Esophagus (tissue), 2 donors: ENCODE results near the gene COG2. TPM values are rescaled to one million over a fixed set of nuclear protein-coding genes. Genes with fewer than 3 reads are reported as not detected.
"Not testable (repeated sequence)": the region's sequence is repeated elsewhere in the genome, so short reads cannot be mapped to it uniquely, and the experiment has no call there.

ENCODE experiments used
- H3K27ac ChIP-seq, 2 donors: one replicate each; pipeline ENCODE4 v1.5.1; 2013; ENCODE audit warnings: low read depth in 2 of 2, mild to moderate bottlenecking in 2 of 2, inconsistent platforms in 1 of 2, low read length in 1 of 2, moderate library complexity in 1 of 2
- H3K27me3 ChIP-seq, 2 donors: one replicate each; pipeline ENCODE4 v1.6.1; 2013; ENCODE audit warnings: low read length in 2 of 2, control low read depth in 1 of 2, mild to moderate bottlenecking in 1 of 2; ENCODE audit not compliant: insufficient read depth in 2 of 2, control insufficient read depth in 1 of 2
- H3K36me3 ChIP-seq, 2 donors: one replicate each; pipeline ENCODE4 v1.6.1; 2013; ENCODE audit warnings: low read length in 1 of 2; ENCODE audit not compliant: control insufficient read depth in 2 of 2, insufficient read depth in 2 of 2
- H3K4me1 ChIP-seq, 2 donors: one replicate each; pipeline ENCODE4 v1.6.1; 2013; ENCODE audit warnings: low read length in 1 of 2; ENCODE audit not compliant: control insufficient read depth in 2 of 2, insufficient read depth in 2 of 2
- H3K4me3 ChIP-seq, 2 donors: one replicate each; pipeline ENCODE4 v1.5.1; 2013; ENCODE audit warnings: low read length in 2 of 2, mild to moderate bottlenecking in 2 of 2, low read depth in 1 of 2, moderate library complexity in 1 of 2
- H3K9me3 ChIP-seq, 2 donors: one replicate each; pipeline ENCODE4 v1.6.1; 2013; ENCODE audit warnings: mild to moderate bottlenecking in 2 of 2, low read depth in 1 of 2, low read length in 1 of 2, moderate library complexity in 1 of 2; ENCODE audit not compliant: control insufficient read depth in 2 of 2, insufficient read depth in 1 of 2
- WGBS, 2 donors: extraction: QIAGEN DNeasy Blood & Tissue Kit; methylation state at CpG; one replicate each; pipeline ENCODE4 v1.1.7; 2013; 5-methylcytosine and 5-hydroxymethylcytosine counted together
- polyA plus RNA-seq, 2 donors: library from polyadenylated mRNA; stranded (reverse); fragments of 200-250 nt; gene quantifications; one replicate each; pipeline ENCODE4 v1.2.3, GENCODE V29; 2013
- donor health status: healthy with polysubstance abuse.
- donor health status: Bipolar disorder and iron deficiency.

Gene COG2
- polyA plus RNA-seq, 2 donors: 4.0 to 8.1 TPM

DNA sequence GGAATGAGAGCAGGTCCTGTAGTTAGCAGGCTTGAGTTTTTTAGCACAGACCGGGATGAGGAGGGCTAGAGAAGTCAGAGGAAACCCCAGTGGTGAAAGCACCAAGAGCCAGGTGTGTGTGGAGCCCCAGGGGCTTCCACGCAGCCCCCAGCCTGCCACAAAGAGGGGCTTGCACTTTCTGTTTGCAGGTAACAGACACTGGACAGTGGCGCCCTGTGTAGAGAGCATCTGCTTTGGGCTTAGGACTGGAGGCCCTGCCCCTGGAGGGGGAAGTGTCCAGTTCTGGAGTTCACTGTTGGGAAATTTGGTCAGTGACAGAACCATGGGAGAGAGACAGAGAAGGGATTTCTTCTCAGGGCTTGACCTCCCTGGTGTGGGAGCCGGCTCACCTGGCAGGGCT, 52.2 kb downstream of the COG2 start:
- Histone ChIP-seq H3K27me3 (no peaks in the 10 kb centered on the region), H3K36me3 (peaks cover 6 to 24% of the 10 kb centered on the region in 2 donors), H3K4me1 (no peaks in the 10 kb centered on the region), H3K9me3 (no peaks in the 10 kb centered on the region), H3K27ac (no peak overlapping the region), H3K4me3 (no peak overlapping the region)
- 89 to 92% methylated on average over 4 of the region's 4 CpGs for WGBS, 2 donors

DNA sequence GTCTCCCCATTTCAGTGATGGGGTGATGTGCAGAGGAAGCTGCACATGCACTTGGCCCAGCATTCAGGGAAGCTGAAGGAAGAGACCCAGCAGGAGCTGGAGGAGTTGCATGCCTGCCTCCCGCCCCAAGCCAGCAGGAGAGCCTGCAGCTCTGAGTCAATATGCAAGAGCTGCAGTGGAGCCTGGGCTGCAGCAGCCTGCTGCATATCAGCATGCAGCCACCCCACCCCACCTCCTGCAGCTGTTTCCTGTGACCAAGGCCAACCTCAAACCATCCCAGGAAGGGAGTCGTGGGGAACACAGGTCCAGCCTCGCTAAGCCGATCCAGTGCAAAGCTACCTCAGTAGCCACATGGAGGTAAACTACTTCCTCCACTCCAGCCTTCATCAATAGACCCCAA, 52.7 kb downstream of the COG2 start:
- Histone ChIP-seq H3K27ac (no peak overlapping the region), H3K36me3 (peaks cover 6 to 20% of the 10 kb centered on the region in 2 donors), H3K4me1 (no peaks in the 10 kb centered on the region), H3K4me3 (no peak overlapping the region), H3K9me3 (no peaks in the 10 kb centered on the region), H3K27me3 (no peaks in the 10 kb centered on the region)
- 58 to 66% methylated on average over 4 of the region's 4 CpGs for WGBS, 2 donors

DNA sequence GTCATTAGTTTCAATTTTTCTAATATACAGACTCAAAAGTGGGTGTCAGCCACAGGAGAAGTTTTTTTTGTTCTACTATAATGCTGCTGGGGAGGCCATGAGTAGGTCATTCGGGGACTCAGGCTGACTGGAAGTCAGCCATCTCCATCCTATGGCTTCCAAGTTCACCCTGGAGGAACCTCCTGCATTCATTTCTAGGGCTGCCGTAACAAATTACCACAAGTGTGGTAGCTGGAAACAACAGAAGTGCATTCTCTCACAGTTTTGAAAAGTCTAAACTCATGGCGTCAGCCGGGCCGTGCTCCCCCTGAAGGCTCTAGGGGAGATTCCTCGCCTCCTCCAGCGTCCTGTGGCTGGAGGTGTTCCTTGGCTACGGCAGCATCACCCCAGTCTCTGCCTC, 53.9 kb downstream of the COG2 start:
- no peaks in the 10 kb centered on the region for H3K9me3 ChIP-seq
- WGBS, 2 donors: 78% methylated on average over 8 of the region's 8 CpGs
- H3K4me1 ChIP-seq: no peaks in the 10 kb centered on the region
- no peak overlapping the region for H3K27ac ChIP-seq
- no peak overlapping the region for H3K4me3 ChIP-seq
- peaks cover 6 to 16% of the 10 kb centered on the region in 2 donors for H3K36me3 ChIP-seq
- no peaks in the 10 kb centered on the region for H3K27me3 ChIP-seq

DNA sequence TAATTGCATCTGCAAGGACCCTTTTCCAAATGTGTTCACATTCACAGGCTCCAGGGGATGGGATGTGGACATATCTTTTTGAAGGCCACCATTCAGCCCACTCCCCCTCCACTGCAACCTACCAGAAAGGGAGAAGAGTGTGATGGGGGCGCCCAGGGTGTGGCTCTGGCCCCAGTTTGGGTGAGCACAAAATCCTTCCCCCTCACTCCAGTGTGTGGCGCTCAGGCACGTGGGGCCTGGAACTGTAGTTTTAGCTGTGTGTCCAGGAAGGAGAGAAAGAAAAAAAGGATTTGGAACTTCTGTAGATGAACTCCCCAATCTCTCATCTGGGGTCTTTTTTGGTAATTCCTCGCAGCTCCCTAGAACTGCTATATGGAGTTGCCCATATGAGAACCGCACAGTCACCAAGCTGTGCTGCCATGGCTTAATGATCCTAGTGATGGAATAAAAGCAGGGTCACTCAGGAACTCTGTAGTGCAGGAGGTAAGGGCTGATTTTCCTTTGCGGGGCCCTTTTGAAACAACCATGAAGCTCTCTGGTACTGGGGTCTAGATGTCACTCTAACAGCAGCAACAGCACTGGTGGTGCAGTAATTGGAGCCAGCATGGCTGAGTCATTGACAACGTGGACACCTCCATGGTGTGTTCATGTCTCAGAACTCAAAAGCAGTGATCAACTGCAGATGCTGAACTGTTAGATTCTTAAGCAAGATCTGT, 54.6 kb downstream of the COG2 start:
- peaks cover 0 to 10% of the 10 kb centered on the region in 2 donors for H3K36me3 ChIP-seq
- no peaks in the 10 kb centered on the region for H3K9me3 ChIP-seq
- H3K4me1 ChIP-seq: no peaks in the 10 kb centered on the region
- 77 to 78% methylated on average over 7 of the region's 7 CpGs for WGBS, 2 donors
- H3K27me3 ChIP-seq: no peaks in the 10 kb centered on the region
- no peak overlapping the region for H3K27ac ChIP-seq
- no peak overlapping the region for H3K4me3 ChIP-seq

DNA sequence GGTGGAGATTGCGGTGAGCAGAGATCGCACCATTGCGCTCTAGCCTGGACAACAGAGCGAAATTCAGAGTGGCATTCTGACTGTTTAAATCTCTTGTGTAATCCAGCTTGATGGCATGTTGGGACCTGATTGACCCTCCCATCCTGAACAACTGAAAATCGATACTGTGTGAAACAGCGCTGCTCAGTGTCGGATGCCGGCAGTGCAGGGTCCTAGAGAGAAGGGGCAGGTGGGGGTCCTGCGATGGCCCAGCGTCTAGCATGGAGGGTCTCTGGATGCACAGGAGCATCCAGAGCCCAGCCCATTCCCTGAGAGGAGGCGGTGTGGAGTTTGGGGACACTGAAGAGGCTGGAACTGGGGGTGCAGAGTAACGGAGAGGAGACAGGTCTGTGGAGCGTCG, 55.8 kb downstream of the COG2 start:
- H3K36me3 ChIP-seq: peaks cover 0 to 10% of the 10 kb centered on the region in 2 donors
- no peak overlapping the region for H3K4me3 ChIP-seq
- no peaks in the 10 kb centered on the region for H3K27me3 ChIP-seq
- peaks cover 0 to under 1% of the 10 kb centered on the region in 2 donors for H3K4me1 ChIP-seq
- no peak overlapping the region for H3K27ac ChIP-seq
- 91 to 92% methylated on average over 14 of the region's 14 CpGs for WGBS, 2 donors
- no peaks in the 10 kb centered on the region for H3K9me3 ChIP-seq

DNA sequence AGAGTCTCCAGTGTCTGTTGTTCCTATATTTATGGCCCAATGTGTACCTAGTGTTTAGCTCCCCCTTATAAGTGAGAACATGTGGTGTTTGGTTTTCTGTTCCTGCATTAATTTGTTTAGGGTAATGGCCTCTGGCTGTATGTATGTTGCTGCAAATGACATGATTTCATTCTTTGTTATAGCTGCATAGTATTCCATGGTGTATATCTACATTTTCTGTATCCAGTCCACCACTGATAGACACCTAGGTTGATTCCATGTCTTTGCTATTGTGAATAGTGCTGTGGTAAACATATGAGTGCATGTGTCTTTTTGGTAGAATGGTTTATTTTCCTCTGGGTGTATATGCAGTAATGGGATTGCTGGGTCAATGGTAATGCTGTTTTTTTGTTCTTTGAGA, 56.7 kb downstream of the COG2 start:
- not testable (repeated sequence) for H3K36me3 ChIP-seq, H3K4me1 ChIP-seq, H3K27ac ChIP-seq, H3K9me3 ChIP-seq, H3K4me3 ChIP-seq, H3K27me3 ChIP-seq

DNA sequence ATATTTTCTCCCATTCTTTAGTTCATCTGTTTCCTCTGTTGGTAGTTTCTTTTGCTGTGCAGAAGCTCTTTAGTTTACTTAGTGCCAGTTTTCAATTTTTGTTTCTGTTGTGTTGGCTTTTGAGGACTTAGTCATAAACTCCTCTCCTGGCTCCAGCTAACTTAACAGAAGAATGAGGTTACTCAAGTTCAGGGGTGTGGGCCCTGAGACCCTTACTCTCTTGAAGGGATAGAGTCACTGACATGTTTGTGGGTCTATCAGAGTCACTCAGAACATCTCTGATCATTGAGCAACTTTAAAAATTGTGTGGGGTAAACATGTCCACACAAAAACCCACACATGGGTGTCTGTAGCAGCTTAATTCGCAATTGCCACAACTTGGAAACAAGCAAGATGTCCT, 57.4 kb downstream of the COG2 start:
- Histone ChIP-seq H3K4me1 (peaks cover 2% of the 10 kb centered on the region in 2 donors), H3K4me3 (no peak overlapping the region), H3K27me3 (no peaks in the 10 kb centered on the region), H3K27ac (no peak overlapping the region), H3K36me3 (peaks cover 0 to 3% of the 10 kb centered on the region in 2 donors), H3K9me3 (no peaks in the 10 kb centered on the region)
- 86 to 97% methylated on average over 1 of the region's 1 CpG for WGBS, 2 donors

DNA sequence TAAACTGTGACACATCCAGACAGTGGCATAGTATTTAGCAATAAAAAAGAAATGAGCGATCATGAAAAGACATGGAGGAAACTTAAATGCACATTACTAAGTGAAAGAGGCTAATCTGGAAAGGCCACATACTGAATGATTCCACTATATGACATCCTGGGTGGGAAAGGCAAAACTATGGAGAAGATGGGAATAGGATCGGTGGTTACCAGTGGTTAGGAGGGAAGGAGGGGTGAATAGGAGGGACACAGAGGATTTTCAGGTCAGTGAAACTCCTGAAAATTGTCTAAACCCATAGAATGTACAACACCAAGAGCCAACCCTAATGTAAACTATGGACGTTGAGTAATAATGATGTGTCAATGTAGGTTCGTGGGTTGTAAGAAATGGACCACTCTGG, 57.9 kb downstream of the COG2 start:
- WGBS, 2 donors: 81 to 87% methylated on average over 4 of the region's 4 CpGs
- Histone ChIP-seq H3K36me3 (peaks cover 0 to under 1% of the 10 kb centered on the region in 2 donors), H3K4me3 (no peak overlapping the region), H3K4me1 (peaks cover 2% of the 10 kb centered on the region in 2 donors), H3K27ac (no peak overlapping the region), H3K27me3 (no peaks in the 10 kb centered on the region), H3K9me3 (no peaks in the 10 kb centered on the region)

DNA sequence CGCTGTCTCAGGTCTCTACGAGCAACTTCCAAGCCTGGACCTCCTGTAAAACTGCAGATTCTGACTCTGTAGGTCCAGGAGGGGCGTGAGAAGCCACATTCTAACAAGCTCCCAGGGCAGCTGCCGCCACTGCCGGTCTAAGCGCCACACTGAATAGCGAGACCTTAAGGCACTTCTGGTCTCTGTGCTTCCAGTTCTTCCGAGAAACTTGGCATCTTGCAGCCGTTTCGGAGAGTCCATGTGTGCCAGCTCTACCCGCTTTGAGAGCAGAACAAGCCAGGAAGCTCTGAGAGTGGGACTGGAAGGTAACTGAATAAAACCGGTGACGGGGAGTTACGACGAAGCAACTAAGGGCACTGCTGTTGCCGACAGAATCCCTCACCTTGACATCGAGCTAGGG, 59.2 kb downstream of the COG2 start:
- 85 to 86% methylated on average over 17 of the region's 17 CpGs for WGBS, 2 donors
- no peaks in the 10 kb centered on the region for H3K27me3 ChIP-seq
- H3K4me3 ChIP-seq: no peak overlapping the region
- no peaks in the 10 kb centered on the region for H3K36me3 ChIP-seq
- no peaks in the 10 kb centered on the region for H3K9me3 ChIP-seq
- no peak overlapping the region for H3K27ac ChIP-seq
- H3K4me1 ChIP-seq: peaks cover 2% of the 10 kb centered on the region in 2 donors
